Endothelial cell of umbilical vein (primary cell): Measurements from ENCODE around the gene COL6A3. TPM values are rescaled to one million over a fixed set of nuclear protein-coding genes. Genes with fewer than 3 reads are reported as not detected.

Source experiments
- BruUV-seq: library from RNA; stranded (reverse); fragments of 400-500 nt; replicated peaks from 2 replicates; lab custom pipeline; 2021; lab: Mats Ljungman, UMichigan
- CTCF ChIA-PET: fragments of 300-600, 350-600 bp; sonication (Branson Sonifier 250); formaldehyde crosslinking; loops from one replicate; lab custom pipeline; 2021; ENCODE audit warnings: antibody characterized with exemption, inconsistent platforms; lab: Charles Lee
- POLR2A ChIA-PET: fragments of 300-600, 350-600 bp; sonication (Branson Sonifier 250); formaldehyde crosslinking; loops from one replicate; lab custom pipeline; 2021; ENCODE audit warnings: antibody characterized with exemption, inconsistent platforms; lab: Charles Lee
- DNase-seq: peaks from one replicate; pipeline ENCODE4 v3.0.0-alpha.2; 2011; ENCODE audit warnings: low read depth, low spot score
- FAIRE-seq: peaks from 2 replicates; lab custom pipeline; 2011; peaks lifted over from hg19 to GRCh38; lab: Jason Lieb, UNC
- H2AFZ ChIP-seq: 2 replicates; pipeline ENCODE4 v1.6.0; 2012; ENCODE audit warnings: low read depth, low read length, control low read depth, inconsistent platforms
- H3K27ac ChIP-seq: 2 replicates; pipeline ENCODE4 v1.5.1; 2011; ENCODE audit warnings: low read depth, mild to moderate bottlenecking, control low read depth, low read length, moderate library complexity; ENCODE audit not compliant: insufficient read depth
- H3K27me3 ChIP-seq, 2 experiments: 2 replicates each; pipeline versions ENCODE4 v1.6.0 to v1.6.1; 2011; ENCODE audit warnings: low read length in 2 of 2, mixed read lengths in 1 of 2; ENCODE audit not compliant: control insufficient read depth in 2 of 2, insufficient read depth in 2 of 2
- H3K36me3 ChIP-seq, 2 experiments: 2 replicates in 1 of 2; 3 replicates in 1 of 2; pipeline ENCODE4 v1.5.1; 2011; ENCODE audit warnings: low read length in 2 of 2, mild to moderate bottlenecking in 1 of 2, moderate library complexity in 1 of 2; ENCODE audit not compliant: control insufficient read depth in 2 of 2, insufficient read depth in 2 of 2; ENCODE audit errors: extremely low read depth in 1 of 2
- H3K4me1 ChIP-seq: 3 replicates; pipeline ENCODE4 v1.5.1; 2011; ENCODE audit warnings: mild to moderate bottlenecking, low read length; ENCODE audit not compliant: control insufficient read depth, insufficient read depth; ENCODE audit errors: extremely low read depth
- H3K4me2 ChIP-seq: 2 replicates; pipeline ENCODE4 v1.6.1; 2011; ENCODE audit warnings: low read length, control low read depth, mixed read lengths; ENCODE audit not compliant: insufficient read depth
- H3K4me3 ChIP-seq, 3 experiments: fragments of 200-600 bp in 1 of 3; sonication (generic), shearing (Covaris generic) in 1 of 3; replicated peaks in 1 of 3; 2 replicates each; pipeline ENCODE4 v1.5.1; 2011 to 2016; ENCODE audit warnings: control low read depth in 3 of 3, low read length in 3 of 3, mild to moderate bottlenecking in 2 of 3, inconsistent platforms in 1 of 3, low read depth in 1 of 3, moderate library complexity in 1 of 3; ENCODE audit not compliant: insufficient read depth in 1 of 3
- H3K79me2 ChIP-seq: 2 replicates; pipeline ENCODE4 v1.6.0; 2012; ENCODE audit warnings: low read length, inconsistent platforms; ENCODE audit not compliant: control insufficient read depth, insufficient read depth
- H3K9ac ChIP-seq: replicated peaks from 2 replicates; pipeline ENCODE3; 2011; ENCODE audit warnings: low read length, control low read depth; ENCODE audit not compliant: insufficient read depth; ENCODE audit errors: extremely low read depth
- H3K9me1 ChIP-seq: replicated peaks from 3 replicates; pipeline ENCODE4 v1.6.0; 2011; ENCODE audit warnings: mild to moderate bottlenecking, low read length; ENCODE audit not compliant: control insufficient read depth, insufficient read depth; ENCODE audit errors: extremely low read depth
- H3K9me3 ChIP-seq: replicated peaks from 2 replicates; pipeline ENCODE4 v1.5.1; 2012; ENCODE audit warnings: low read length, inconsistent platforms; ENCODE audit not compliant: control insufficient read depth, insufficient read depth
- H4K20me1 ChIP-seq: replicated peaks from 2 replicates; pipeline ENCODE3; 2011; ENCODE audit warnings: mild to moderate bottlenecking, low read length; ENCODE audit not compliant: control insufficient read depth, insufficient read depth; ENCODE audit errors: extremely low read depth
- CTCF ChIP-seq, 2 donors: IDR thresholded peaks; 1 replicate in 1 of 2; 2 replicates in 1 of 2; pipeline ENCODE4 v1.5.1; 2011; ENCODE audit warnings: low read length in 2 of 2, mild to moderate bottlenecking in 2 of 2, moderate library complexity in 2 of 2, control low read depth in 1 of 2, inconsistent platforms in 1 of 2, low read depth in 1 of 2; ENCODE audit not compliant: insufficient read depth in 1 of 2; ENCODE audit errors: extremely low read depth in 1 of 2
- EZH2 ChIP-seq: IDR thresholded peaks from 2 replicates; pipeline ENCODE4 v1.6.1; 2012; ENCODE audit warnings: borderline replicate concordance, low read depth, mild to moderate bottlenecking, moderate library complexity, low read length, inconsistent platforms; ENCODE audit not compliant: severe bottlenecking
- FOS ChIP-seq: IDR thresholded peaks from 2 replicates; pipeline ENCODE4 v1.6.1; 2011; ENCODE audit warnings: mild to moderate bottlenecking, low read length, moderate library complexity, borderline replicate concordance; ENCODE audit not compliant: insufficient read depth
- GATA2 ChIP-seq: IDR thresholded peaks from 2 replicates; pipeline ENCODE4 v1.7.0; 2011; ENCODE audit warnings: low read depth, mild to moderate bottlenecking, moderate library complexity, mixed read lengths, low read length; ENCODE audit not compliant: insufficient read length, insufficient read depth
- JUN ChIP-seq: IDR thresholded peaks from 2 replicates; pipeline ENCODE4 v1.6.1; 2011; ENCODE audit warnings: borderline replicate concordance, low read depth; ENCODE audit not compliant: insufficient read length, insufficient read depth
- MAX ChIP-seq: IDR thresholded peaks from 2 replicates; pipeline ENCODE4 v1.6.1; 2011; ENCODE audit not compliant: insufficient read depth, insufficient read length
- MYC ChIP-seq: IDR thresholded peaks from one replicate; pipeline ENCODE4 v1.6.1; 2011; ENCODE audit warnings: mild to moderate bottlenecking, low read depth, low read length
- POLR2A ChIP-seq: IDR thresholded peaks from 2 replicates; pipeline ENCODE4 v1.6.1; 2012; ENCODE audit warnings: low read depth, mild to moderate bottlenecking, control low read depth, low read length
- POLR2AphosphoS5 ChIP-seq: IDR thresholded peaks from 2 replicates; pipeline ENCODE4 v1.6.1; 2012; ENCODE audit warnings: low read depth, mild to moderate bottlenecking, control low read depth, low read length, moderate library complexity; ENCODE audit not compliant: insufficient read depth
- dilution Hi-C: fragments of 300-500 bp; cut with MboI; formaldehyde crosslinking; loops from one replicate; pipeline ENCODE4 v1.15.0; 2019; ENCODE audit warnings: low sequenced_read_pairs; ENCODE audit not compliant: extremely low pct_ligation_motif_present
- intact Hi-C: fragments of 100-400 bp; cut with micrococcal nuclease; formaldehyde crosslinking; loops from one replicate; pipeline ENCODE4 v1.10.0; 2022
- polyA plus RNA-seq, 4 experiments: library from polyadenylated mRNA; depleted of rRNA in 3 of 4; stranded (reverse) in 3 of 4; unstranded in 1 of 4; fragments of >200 nt; gene quantifications; 2 replicates each; pipeline versions ENCODE4 v1.2.1 to v1.2.3, GENCODE V29; 2011 to 2012; ENCODE audit warnings: missing spikeins in 1 of 4
- total RNA-seq: library from RNA; stranded (reverse); gene quantifications from 2 replicates; pipeline ENCODE4 v1.2.3, GENCODE V29; 2021

Gene COL6A3
- total and polyA plus RNA-seq, 2 donors (not counting 3 experiments of a cell fraction or from before 2014, with no cell fraction given) = 0.03 TPM; not detected in 1

- CTCF ChIA-PET = interaction anchor here (0.9 kb wide), 1 partner anchor 192 kb away, joined by 3 read pairs; no protein-coding TSS in a partner anchor
- intact Hi-C loops (no loop called here), dilution Hi-C loops (no loop called here)
- BruUV-seq = no TSS peak
- Histone ChIP-seq H3K4me3 (no peak overlapping the region), H2AFZ (no peak overlapping the region), H3K36me3 (no peaks in the 10 kb centered on the region), H4K20me1 (no peaks in the 10 kb centered on the region), H3K9ac (no peak overlapping the region), H3K9me3 (no peaks in the 10 kb centered on the region), H3K27me3 (peaks cover 0 to 17% of the 10 kb centered on the region in 2 experiments), H3K27ac (no peak overlapping the region), H3K9me1 (no peaks in the 10 kb centered on the region), H3K4me1 (no peaks in the 10 kb centered on the region), H3K4me2 (no peak overlapping the region), H3K79me2 (no peaks in the 10 kb centered on the region)
- POLR2A ChIA-PET = no interaction called here
- no peak for FAIRE-seq
- no peak for DNase-seq
- TF ChIP-seq FOS = no peak
Measured at GRCh38 chr2:237314198-237314597, 99.8 kb downstream of the COL6A3 start.

- Histone ChIP-seq H3K27me3 (peaks cover 0 to 16% of the 10 kb centered on the region in 2 experiments), H3K4me3 (no peak overlapping the region), H3K27ac (no peak overlapping the region), H3K36me3 (no peaks in the 10 kb centered on the region), H3K9me3 (no peaks in the 10 kb centered on the region), H3K4me1 (no peaks in the 10 kb centered on the region), H4K20me1 (no peaks in the 10 kb centered on the region), H3K9me1 (no peaks in the 10 kb centered on the region), H3K9ac (no peak overlapping the region), H2AFZ (no peak overlapping the region), H3K4me2 (no peak overlapping the region), H3K79me2 (no peaks in the 10 kb centered on the region)
- ChIA-PET CTCF (interaction anchor here (0.9 to 1.4 kb wide), 3 partner anchors 11 to 22 kb away, joined by 3 to 4 read pairs (median 3); no protein-coding TSS in a partner anchor), POLR2A (interaction anchor here (0.6 kb wide), 1 partner anchor 167 kb away, joined by 3 read pairs; no protein-coding TSS in a partner anchor)
- intact Hi-C loops (no loop called here), dilution Hi-C loops (no loop called here)
- FAIRE-seq = no peak
- no TSS peak for BruUV-seq
- TF ChIP-seq POLR2AphosphoS5 (no peak), GATA2 (no peak), FOS (no peak), JUN (no peak), EZH2 (no peak), CTCF (IDR thresholded peaks at IDR 0.05; ENCODE audit: extremely low read depth in 1 of 2, insufficient read depth in 1 of 2, low read depth in 1 of 2, low read length in 2 of 2) (no peak), MAX (no peak), MYC (no peak), POLR2A (no peak)
- no peak for DNase-seq
Measured at GRCh38 chr2:237312021-237312755, 101.8 kb downstream of the COL6A3 start.
